Measurements from ENCODE around the gene GFRA4. TPM values are rescaled to one million over a fixed set of nuclear protein-coding genes. Genes with fewer than 3 reads are reported as not detected.

The GFRA4 gene
- total RNA-seq (2014; rRNA removed; shearing (Covaris generic)): not detected in 2 replicates

GRCh38 chr20:3663031-3663701 is at the start of gene GFRA4:
Gene GFRA4, minus strand, starts transcription at chr20:3663399. Its CDS starts 0 bp downstream, at chr20:3663399.
- no peak for DNase-seq (ENCODE audit: low spot score)

- DNase-seq (ENCODE audit: low spot score): no peak
Measured at GRCh38 chr20:3712279-3712873, 49.2 kb upstream of the GFRA4 start, which contains the start of gene SIGLEC1. Gene SIGLEC1, minus strand, starts transcription at chr20:3712600. Its CDS starts 5,472 bp downstream, at chr20:3707128.

GRCh38 chr20:3711484-3711941 is 48.3 kb upstream of the GFRA4 start:
- no peak for DNase-seq (ENCODE audit: low spot score)

GRCh38 chr20:3710703-3711483 is 47.7 kb upstream of the GFRA4 start:
- DNase-seq (ENCODE audit: low spot score): peak; percentile 48

- DNase-seq (ENCODE audit: low spot score): no peak
Measured at GRCh38 chr20:3710011-3710466, 46.8 kb upstream of the GFRA4 start.

GRCh38 chr20:3707508-3707899 is 44.3 kb upstream of the GFRA4 start:
- no peak for DNase-seq (ENCODE audit: low spot score)

- peak; percentile 55 for DNase-seq (ENCODE audit: low spot score)
Measured at GRCh38 chr20:3706774-3707507, 43.7 kb upstream of the GFRA4 start.

- DNase-seq (ENCODE audit: low spot score): no peak
Measured at GRCh38 chr20:3705970-3706739, 43.0 kb upstream of the GFRA4 start.

- DNase-seq (ENCODE audit: low spot score): no peak
Measured at GRCh38 chr20:3705491-3705969, 42.3 kb upstream of the GFRA4 start.

GRCh38 chr20:3704087-3704486 is 40.9 kb upstream of the GFRA4 start:
- DNase-seq (ENCODE audit: low spot score): no peak

GRCh38 chr20:3702611-3703391 is 39.6 kb upstream of the GFRA4 start:
- DNase-seq (ENCODE audit: low spot score): no peak

- no peak for DNase-seq (ENCODE audit: low spot score)
Measured at GRCh38 chr20:3701061-3701998, 38.1 kb upstream of the GFRA4 start.

- DNase-seq (ENCODE audit: low spot score): no peak
Measured at GRCh38 chr20:3699037-3699436, 35.8 kb upstream of the GFRA4 start.

GRCh38 chr20:3698591-3699001 is 35.4 kb upstream of the GFRA4 start:
- no peak for DNase-seq (ENCODE audit: low spot score)

- DNase-seq (ENCODE audit: low spot score): no peak
Measured at GRCh38 chr20:3697588-3698305, 34.5 kb upstream of the GFRA4 start.

GRCh38 chr20:3696745-3697587 is 33.8 kb upstream of the GFRA4 start:
- no peak for DNase-seq (ENCODE audit: low spot score)

GRCh38 chr20:3696200-3696599 is 33.0 kb upstream of the GFRA4 start:
- DNase-seq (ENCODE audit: low spot score): no peak
